GM21786 (cell line): ENCODE results near the gene PRELID1.
"Not testable (repeated sequence)": the region's sequence is repeated elsewhere in the genome, so short reads cannot be mapped to it uniquely, and the experiment has no call there.

ENCODE experiments used
- ATAC-seq: cut with Tn5 transposase; IDR thresholded peaks from one replicate; pipeline ENCODE4 v1.9.1; 2021; ENCODE audit not compliant: unreplicated experiment

Gene PRELID1

DNA sequence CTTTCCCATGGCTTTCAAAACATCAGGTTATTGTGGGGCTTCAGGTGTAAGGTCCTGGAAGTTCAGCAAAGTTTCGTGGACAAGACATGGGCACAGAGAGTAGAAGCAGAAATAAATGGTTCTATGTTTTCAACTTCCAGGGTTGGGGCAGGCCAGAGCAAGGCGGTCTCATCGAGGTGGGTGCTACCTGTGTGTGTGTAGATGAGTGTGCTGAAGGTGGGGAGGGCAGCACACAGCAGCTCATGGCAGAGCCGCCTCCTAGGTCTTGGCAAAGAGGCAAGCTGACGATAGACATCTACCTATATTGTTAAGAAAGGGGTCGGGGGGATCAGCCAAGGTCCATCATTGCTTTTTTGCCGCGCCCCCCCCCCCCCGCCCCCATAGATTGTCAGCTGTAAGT, 3.9 kb upstream of the PRELID1 start:
- ATAC-seq, result no peak

DNA sequence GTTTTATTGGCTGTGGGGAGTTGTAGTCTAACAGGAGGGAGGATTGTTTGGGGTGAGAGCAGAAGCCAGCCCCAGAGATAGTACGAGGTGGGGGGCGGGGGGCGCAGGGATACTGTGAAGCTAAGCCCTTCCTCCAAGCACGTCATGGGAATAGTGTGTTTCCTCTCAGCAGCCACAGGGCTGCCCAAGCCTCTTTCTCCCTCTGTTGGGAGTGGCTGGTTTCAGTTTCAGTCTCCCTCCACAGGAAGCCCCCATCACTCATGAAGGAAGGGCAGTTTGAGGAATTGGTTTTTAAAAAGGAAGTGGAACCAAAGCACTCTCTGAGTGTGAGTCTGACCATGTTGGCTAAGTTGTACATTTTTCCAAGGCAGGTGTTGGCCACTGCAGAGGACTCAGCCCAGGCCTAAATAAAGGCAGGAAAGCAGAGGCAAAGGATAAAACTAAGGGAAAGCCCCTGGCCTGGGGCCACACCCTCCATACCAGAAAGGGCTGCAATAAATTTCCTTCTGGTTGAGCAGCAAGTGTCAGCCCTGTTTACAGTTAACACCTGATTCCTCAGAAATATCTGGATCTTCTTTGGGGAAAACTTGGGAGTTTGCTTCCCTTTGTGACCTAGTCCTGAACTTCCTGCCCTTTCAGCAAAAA, 3.2 kb upstream of the PRELID1 start:
- ATAC-seq, result peak; percentile 38

DNA sequence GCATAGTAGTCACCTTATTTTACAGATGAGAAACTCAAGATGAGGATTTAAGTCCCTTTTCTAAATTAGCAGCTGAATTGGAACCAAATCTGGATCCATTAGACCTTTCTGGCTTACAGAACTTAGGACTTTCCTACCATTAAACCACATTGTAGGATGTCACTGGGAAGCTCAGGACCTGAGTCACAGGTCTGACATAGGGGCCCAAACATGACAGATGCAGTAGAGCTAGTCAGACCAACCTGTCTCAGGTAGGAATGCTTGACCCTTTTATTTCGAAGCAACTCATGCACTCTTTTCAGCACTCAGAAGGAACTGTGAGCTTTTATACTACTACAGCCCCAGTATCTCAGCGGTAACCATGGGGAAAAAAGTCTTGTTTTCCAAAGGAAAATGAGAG, 2.6 kb upstream of the PRELID1 start:
- ATAC-seq, result no peak

DNA sequence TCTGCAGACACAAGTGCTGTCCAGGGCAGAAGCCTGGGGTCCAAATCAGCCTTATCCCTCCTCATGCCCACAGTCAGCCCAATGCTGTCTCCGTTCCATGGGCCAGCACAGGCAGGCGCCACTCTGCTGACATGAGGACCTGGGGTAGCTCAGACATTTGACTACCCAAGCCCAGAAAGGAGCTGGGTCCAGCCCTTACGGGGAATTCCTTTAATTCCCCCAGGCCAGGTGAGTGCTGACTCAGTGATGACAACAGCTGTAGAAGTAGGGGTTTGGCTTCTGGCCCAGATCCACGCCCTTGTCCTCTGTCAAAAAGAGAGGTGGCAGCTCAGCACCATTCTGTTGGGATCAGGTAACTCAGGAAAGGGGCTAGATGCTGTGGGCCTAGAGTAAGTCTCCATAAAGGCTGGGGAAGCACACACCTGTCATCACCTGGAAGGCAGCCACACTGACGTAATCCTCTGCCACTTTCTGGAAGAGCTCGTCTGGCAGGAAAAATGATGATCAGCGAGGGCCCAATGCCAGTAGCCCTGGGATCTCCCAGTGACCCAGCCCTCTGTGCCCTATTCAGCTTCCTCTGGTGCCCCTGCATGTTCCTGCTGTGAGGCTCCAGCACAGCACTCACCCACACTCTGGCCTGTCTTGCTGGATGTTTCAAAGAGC, 2.0 kb upstream of the PRELID1 start:
- ATAC-seq, result no peak

DNA sequence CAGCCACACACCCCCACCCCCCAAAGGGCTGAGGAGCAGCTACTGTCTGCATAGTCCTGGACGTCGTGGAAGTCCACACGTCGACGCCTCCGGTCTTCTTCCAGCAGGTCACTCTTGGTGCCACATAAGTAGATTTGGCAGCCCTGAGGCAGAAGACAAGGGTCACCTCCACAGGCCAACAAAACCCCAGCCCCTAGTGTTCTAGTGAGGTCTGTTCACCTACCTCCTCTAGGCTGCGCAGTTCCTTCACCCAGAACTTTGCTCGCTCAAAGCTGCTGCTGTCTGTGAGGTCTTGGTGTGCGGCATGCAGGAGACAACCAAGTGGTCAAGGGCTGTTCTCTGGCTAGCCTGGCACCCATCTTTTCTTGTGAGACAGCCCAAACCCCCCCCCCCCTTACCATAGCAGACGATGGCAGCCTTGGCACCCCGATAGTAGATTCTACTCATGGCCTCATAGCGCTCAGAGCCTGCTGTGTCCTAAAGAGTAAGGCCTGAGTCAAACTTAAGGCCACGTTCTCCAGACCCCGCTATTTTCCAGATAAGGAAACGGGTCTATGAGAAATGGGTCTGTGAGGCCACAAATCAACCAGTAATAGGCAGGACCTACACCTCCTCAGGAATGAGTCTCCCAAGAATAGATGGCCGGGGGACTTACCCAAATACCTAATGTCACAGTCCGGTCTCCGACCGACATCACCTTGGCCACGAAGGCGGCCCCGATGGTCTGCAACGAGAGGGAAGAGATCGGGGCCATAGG, 1.1 kb upstream of the PRELID1 start:
- ATAC-seq, result no peak

- no peak for ATAC-seq
These were observed 359 bp downstream of the PRELID1 start for GRCh38 chr5:177303925-177304391.

DNA sequence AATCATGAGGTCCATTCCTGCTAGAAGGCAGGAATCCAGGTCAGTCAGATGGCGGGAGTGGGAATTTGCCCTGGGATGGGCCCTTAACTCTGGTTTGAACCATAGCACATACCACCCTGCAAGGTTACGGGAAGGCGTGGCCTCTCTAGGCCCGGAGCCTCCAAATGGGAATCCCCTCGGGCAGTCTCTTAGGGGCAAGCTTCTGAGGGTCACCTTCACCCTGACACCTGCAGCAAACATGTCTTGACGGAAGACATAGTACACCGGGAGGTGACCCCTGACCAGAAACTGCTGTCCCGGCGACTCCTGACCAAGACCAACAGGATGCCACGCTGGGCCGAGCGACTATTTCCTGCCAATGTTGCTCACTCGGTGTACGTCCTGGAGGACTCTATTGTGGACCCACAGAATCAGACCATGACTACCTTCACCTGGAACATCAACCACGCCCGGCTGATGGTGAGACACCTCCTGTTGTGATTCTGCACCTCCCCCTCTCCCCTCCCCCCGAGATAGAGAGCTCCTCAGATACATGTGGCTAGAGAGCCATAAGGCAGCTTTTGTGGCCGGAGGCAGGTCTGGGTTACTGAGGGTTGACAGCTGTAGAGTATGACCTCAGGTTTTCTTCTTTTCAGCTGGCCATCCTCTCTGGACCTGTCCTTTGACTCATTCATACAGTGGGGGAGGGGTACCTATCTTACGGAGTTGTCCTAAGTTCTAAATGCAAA, 957 bp downstream of the PRELID1 start:
- ATAC-seq, result no peak

DNA sequence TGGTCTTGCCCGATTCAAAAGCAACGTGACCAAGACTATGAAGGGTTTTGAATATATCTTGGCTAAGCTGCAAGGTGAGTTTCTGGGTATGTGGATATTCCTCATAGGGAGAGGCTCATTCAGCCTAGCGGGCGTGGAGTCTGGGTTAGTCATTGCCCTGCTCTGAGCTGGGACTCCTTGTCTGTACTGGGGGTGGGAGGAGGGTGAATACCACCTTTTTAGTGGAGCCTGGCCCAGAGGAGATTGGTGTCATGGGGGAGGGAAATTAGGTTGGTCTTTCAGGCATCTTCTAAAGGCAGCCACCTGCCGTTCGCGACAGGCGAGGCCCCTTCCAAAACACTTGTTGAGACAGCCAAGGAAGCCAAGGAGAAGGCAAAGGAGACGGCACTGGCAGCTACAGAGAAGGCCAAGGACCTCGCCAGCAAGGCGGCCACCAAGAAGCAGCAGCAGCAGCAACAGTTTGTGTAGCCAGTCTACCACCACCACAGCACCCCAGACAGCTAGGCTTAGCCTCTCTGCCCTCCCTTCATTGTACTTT, 2.6 kb downstream of the PRELID1 start:
- ATAC-seq, result not testable (repeated sequence)

DNA sequence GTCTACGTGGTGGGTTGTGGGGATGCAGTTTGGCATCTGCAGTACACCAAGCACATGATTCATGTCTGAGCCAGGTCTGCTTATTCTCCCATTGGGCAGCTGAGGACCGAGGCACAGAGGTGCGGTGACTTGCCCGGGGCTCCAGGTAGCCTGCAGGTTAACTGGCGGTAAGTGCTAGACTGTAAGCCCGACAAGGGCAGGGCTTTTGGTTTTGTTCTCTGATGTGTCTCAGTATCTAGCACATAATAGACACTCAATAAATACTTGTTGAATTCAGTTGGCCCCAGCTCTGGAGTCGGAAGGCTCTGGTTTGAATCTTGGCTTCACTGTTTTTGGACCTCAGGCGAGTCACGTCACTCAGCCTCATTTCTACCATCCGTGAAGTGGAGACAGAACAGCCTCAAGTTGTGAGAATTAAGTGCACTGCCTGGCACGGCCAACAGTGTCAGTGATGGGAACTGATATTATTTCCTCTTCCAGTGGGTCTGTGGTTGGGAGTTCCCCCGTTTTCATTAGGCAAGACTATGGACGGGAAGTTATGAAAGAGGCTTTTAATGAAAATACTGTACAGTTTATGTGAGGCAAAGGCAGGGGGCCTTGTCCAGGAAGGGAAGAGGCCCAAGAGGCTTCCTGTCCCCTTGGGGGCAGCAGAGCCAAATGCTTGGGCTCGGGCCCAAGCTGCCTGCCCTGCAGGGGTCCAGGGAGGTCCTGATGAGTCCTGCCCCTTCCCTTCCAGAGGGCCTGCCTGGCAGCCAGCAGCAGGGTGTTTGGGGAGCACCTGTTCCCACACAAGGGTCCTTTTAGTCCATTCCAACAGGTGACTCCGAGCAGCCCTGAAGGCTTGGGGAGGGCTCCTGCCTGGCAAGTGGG, 3.3 kb downstream of the PRELID1 start:
- no peak for ATAC-seq

GRCh38 chr5:177307544-177308363, 4.2 kb downstream of the PRELID1 start:
- ATAC-seq, result no peak

DNA sequence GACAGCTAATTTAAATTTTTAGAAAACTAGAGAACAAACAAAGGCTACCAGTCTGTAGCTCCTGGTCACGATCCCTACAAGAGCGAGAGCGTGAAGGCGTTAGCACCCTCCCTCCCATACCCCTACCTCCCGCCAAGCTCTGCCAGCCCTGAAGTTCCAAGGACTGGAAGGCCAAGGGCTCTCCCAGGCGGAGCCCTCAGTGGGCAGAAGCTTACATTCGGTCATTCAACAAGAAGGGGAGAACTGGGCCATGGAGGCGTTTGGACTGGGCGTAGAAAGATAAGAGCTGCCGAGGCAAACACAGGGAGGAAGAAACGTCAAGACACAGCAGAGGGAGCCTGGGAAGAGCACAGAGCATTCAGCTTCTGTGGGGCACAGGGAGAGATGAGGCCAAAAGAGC, 5.1 kb downstream of the PRELID1 start:
- ATAC-seq, result no peak

- no peak for ATAC-seq
These were observed 6.0 kb downstream of the PRELID1 start for GRCh38 chr5:177309351-177310191.

DNA sequence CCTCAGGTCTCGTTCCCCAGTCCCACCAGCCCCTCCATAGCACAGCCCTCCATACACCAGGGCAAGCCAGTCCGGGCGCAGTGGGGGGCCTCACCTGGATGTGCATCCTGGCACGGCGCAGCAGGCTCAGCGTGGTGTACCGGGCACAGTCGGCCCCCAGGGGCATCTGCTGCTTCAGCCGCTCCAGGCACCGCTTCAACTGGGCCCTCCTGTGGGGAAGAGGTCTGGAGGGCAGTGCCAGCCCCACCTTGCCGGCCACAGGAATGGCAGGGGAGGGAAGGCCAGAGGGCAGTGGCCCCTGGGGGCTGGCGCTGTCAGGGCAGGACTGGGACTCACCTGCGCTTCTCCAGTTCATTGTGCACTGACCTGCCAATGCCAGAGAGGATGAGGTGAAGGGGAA, 6.7 kb downstream of the PRELID1 start:
- ATAC-seq, result no peak

DNA sequence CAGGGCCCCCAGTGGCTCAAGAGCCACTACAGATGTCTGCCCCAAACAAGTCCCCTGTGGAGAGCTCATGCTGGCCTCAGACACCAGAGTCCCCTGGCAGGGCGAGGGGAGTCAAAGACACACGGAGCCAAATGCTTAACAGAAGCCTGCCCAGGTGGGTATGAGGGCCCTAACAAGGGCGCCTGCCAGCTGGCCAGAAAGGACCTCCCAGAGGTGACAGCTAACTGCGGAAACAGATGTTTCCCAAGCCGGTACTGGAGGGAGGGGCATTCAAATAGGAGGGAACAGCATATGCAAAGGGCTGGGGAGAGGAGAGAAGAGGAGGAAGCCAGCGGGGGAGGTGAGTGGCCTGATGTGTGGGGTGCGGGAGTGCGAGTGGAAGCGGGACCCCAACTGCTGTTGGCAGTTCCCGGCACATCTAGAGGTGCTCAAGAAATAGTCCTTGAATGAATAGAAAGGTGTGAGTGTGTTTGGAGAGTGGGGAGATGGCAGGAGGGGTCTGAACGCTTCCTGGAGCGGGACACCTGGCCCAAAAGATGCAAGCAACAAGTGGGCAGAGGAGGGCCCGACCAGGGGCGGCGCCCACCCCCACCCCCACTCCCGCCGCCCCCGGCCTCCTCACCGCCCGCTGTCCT, 7.3 kb downstream of the PRELID1 start:
- ATAC-seq, result no peak

GRCh38 chr5:177311392-177311722, 7.8 kb downstream of the PRELID1 start:
- no peak for ATAC-seq

DNA sequence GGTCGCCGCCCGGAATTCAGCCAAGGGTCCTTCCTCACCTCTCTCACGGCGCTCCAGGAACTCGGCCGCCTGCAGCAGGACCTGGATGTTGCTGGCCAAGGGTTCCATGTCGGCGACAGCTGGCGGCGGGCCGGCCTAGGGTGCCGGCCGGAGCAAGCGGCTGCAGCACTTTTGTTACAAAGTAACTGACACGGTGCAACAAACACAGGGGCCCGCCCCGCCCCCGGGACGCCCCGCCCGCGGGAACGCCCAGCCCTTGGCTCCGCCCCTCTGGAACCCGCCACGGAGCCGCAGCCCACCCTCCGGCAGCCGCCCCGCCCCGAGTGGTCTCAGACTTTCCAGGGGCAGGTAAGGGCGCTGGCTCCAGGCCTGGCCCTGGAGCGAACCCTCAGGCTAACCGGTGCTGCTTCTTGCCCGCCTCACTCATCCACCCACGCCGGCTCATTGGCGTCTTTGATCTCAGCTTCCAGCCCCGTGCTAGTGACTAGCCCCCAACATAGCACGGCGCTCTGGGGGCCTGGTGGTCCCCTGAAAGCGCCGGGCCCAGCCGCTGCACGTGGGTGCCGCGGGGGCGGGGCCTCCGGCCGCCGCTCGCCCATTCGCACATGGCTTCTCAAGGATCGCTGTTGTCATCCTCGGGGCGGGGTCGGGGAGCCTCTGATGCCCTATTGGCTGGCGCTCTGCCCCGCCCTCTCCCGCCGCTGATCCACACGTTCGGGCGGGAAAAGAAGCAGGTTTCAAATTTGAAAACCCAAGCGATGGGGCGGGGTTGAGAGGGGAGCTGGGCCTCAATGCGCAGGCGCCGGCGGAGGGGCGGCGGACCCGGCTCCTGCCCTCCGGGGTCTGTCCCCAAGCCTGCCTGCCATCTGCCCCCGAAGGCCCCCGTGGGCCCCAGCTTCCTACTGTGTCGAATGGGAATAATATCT, 8.4 kb downstream of the PRELID1 start, which contains the start of gene MXD3:
Gene MXD3, minus strand, starts transcription at position 176 of the 926 bp plus-strand sequence. Its CDS starts 68 bp downstream, at position 108.
- peak; percentile 74 for ATAC-seq

GRCh38 chr5:177312649-177313181, 9.1 kb downstream of the PRELID1 start:
- ATAC-seq, result peak; percentile 27
